ES-I3 (cell line): Measurements from ENCODE around the gene DAZAP1.

Experiments used
- H3K36me3 ChIP-seq: 2 replicates; pipeline ENCODE4 v1.6.1; 2013; ENCODE audit warnings: mild to moderate bottlenecking, low read length, control low read depth, moderate library complexity; ENCODE audit not compliant: insufficient read depth
- H3K4me1 ChIP-seq: 2 replicates; pipeline ENCODE4 v1.6.1; 2013; ENCODE audit warnings: mild to moderate bottlenecking, control low read depth, low read length; ENCODE audit not compliant: insufficient read depth
- H3K9ac ChIP-seq: 2 replicates; pipeline ENCODE4 v1.6.1; 2013; ENCODE audit warnings: low read depth, mild to moderate bottlenecking, low read length, moderate library complexity
- H3K9me3 ChIP-seq: 2 replicates; pipeline ENCODE4 v1.6.1; 2013; ENCODE audit warnings: mild to moderate bottlenecking, low read length, moderate library complexity; ENCODE audit not compliant: control insufficient read depth, insufficient read depth

DAZAP1 gene

DNA sequence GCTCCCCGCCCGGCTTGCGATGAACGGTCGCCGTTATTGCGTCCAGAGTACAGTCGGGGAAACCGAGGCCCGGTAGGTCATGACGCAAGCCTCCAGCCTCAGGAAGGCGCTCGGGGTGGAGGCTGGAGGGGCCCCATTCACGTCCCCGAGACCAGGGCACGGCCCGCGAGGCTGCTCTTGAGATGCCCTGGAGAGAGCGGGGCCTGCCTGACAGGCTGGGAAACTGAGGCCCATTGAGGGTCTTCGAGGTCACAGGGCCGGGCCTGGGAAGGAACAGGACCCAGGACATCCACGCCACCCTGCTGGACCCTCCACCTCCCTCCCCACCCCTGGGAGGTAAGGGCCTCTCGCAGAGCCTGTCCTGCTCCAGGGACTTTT, 23.3 kb upstream of the DAZAP1 start:
- Histone ChIP-seq H3K9ac (peak overlapping the region; percentile 82), H3K36me3 (no peaks in the 10 kb centered on the region; the same call in none of the 2 replicates), H3K9me3 (no peaks in the 10 kb centered on the region), H3K4me1 (peaks cover 8% of the 10 kb centered on the region)

DNA sequence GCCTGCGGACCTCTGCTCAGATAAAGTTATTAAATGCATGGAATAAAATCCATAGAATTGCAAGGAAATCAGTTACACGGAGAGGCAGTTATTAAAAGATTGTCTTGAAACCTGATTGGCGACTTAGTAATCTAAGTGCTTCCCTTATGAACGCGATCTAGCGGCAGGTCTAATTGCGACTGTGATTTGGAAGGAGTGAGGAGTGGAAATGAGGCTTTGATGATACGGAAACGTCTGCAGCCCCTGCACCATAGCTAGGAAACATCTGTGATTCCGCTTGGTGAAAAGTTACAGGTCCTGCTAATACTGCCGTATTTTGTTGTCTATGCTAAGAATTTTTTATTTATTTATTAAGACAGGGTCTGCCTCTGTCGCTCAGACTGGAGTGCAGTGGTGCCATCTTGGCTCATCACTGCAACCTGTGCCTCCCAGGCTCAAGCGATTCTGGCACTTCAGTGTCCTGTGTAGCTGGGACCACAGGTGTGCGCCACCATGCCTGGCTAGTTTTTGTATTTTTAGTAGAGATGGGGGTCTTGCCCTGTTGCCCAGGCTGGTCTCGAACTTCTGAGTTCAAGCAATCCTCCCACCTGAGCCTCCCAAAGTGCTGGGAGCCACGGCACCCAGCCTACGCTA, 22.8 kb upstream of the DAZAP1 start:
- peak overlapping the region; percentile 82 for H3K9ac ChIP-seq
- peaks cover 8% of the 10 kb centered on the region for H3K4me1 ChIP-seq
- H3K9me3 ChIP-seq, result no peaks in the 10 kb centered on the region
- H3K36me3 ChIP-seq, result no peaks in the 10 kb centered on the region; the same call in none of the 2 replicates

DNA sequence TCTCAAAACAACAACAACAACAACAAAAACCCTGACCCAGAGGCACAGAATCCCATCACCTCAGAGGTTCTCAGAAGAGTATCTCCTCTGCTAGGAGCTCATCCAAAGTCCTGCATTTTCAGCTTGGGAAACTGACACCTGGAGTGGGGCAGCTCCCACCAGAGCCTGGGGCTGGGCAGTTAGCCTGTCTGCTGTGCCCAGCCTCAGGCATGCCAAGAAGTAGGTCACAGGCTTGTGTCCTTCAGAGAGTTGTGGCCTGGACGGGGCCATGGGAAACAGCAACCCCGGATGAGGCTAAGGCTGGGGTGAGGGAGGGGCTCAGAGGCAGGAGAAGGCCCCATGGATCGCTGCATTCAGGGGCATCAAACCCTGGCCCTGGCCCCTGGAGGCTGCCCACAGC, 21.6 kb upstream of the DAZAP1 start:
- Histone ChIP-seq H3K9me3 (no peaks in the 10 kb centered on the region), H3K9ac (no peak overlapping the region), H3K36me3 (no peaks in the 10 kb centered on the region; the same call in none of the 2 replicates), H3K4me1 (peaks cover 8% of the 10 kb centered on the region)

DNA sequence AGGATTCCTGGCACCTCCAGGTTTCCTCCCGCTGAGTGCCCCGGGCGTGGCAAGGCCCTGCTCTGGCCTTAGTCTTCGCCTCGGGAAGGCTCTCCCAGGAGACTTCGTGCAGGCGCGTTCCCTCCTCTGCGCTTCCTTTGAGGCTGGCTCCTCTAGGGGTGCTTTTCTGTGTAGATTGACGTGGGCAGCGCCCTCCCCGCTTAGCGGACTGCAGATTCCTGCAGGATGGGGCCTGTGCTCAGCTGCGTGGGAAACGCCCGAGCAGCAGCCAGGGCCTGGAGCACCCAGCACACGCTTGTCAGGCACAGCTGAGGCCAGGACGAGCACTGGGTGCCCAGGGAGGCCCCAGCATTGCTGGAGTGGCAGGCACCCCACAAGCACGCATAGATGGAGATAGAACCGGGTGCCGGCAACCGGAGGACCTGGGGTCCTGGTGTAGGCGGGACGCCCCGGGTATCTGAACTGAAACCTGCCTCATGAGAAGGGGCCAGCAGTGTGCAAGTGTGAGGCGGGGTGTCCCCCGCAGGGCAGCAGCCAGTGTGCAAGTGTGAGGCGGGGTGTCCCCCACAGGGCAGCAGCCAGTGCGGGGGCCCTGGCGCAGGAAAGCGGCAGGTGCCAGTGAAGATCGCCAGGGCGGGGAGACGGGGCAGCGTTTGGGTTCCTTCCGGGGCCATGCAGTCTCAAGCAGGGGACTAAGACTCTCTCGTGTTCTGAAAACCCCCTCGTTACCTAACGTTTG, 20.3 kb upstream of the DAZAP1 start:
- Histone ChIP-seq H3K9ac (no peak overlapping the region), H3K9me3 (no peaks in the 10 kb centered on the region), H3K4me1 (no peaks in the 10 kb centered on the region), H3K36me3 (peaks cover under 1% of the 10 kb centered on the region)

DNA sequence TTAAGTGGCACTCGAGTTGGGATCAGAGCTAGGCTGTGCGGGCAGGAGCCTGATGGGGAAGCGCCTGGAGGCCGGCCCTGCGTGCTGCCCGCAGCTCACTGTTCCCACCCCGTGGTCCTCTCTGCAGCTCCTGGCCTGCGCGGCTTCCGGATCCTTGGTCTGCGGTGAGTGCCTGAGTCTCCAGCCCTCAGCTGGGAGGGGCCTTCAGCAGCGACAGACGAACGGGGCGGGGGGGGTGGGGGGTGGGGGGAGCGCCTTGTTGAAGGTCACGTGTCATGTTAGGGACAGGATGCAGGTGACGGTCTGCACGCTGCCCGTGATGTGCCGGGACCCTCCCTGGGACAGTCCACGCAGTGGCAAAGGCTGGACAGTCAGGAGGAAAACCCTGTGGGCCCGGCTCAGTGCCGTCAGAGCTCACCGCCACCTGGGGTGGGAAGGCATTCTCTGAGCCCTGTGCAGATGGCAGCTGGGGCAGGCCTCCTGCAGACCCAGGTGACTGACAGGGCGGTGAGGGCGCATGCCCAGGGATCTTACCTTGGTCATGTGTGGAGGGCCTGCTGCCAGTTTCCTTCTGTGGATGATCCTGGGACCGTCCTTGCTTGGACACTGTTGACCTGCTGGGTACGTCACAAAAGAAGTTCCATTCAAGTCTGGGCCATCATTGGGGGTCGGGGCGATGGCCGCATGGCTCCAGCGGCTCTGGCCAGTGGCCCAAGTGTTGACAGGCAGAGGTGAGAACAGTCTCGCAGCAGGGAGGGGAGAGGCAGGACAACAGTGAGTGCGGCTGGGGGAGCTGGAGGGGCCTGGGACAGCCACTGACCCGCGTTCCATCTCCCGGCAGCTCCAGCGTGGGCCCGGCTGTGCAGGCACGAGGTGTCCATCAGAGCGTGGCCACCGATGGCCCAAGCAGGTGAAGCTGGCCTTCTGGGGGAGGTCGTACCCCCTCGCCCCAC, 19.4 kb upstream of the DAZAP1 start:
- H3K9me3 ChIP-seq, result no peaks in the 10 kb centered on the region
- H3K4me1 ChIP-seq, result no peaks in the 10 kb centered on the region
- H3K36me3 ChIP-seq, result peaks cover 7% of the 10 kb centered on the region
- no peak overlapping the region for H3K9ac ChIP-seq

DNA sequence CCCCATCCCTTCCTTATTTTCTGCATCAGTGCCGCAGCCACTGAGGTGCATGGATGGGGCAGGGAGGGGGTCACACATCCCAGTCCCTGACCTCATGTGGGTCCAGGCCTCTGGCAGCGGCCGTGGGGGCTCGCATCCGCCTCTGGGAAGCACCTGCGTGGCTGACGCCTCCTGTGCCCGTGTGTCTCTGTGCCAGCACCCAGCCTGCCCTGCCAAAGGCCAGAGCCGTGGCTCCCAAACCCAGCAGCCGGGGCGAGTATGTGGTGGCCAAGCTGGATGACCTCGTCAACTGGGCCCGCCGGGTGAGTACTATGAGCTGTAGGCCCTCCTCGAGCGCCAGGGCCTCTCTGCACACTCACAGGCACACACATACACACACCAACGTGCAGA, 18.8 kb upstream of the DAZAP1 start:
- Histone ChIP-seq H3K9ac (no peak overlapping the region), H3K36me3 (peaks cover 7% of the 10 kb centered on the region), H3K9me3 (no peaks in the 10 kb centered on the region), H3K4me1 (no peaks in the 10 kb centered on the region)

DNA sequence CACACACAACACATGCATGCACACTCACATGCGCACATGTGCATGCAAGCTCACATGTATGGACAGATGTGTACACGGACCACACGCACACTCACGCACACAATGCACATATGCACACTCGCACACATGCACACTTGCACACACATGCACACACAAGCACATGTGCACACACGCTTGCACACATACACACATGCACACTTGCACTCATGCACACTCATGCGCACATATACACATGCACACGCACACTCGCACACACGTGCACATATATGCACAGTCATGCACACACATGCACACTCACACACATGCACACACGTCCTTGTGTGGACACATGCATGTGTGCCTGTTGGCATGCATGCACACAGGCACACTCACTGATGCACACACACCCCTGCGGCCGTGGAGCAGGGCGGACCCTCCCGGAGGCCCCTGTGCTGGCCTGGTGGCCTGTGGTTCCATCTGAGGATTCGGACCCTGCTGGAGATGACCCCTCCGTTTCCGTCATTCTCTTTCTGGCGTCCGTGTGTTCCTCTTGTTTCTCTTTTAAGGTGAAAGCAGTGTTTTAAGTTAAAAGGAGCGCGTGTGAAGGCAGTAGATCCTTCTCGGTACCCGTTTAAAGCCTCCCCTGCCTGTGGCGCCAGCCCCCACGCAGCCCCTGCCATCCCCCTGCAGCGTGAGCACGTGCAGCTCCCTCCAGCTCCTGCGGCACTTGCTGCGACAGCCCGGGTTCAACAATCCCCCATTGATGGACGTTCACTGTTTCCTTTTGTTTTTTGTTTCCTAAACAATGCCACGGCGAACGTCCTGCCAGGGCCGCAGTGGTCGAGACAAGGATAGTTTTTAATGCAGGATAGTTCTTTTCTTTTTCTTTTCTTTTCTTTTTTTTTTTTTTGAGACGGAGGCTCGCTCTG, 18.1 kb upstream of the DAZAP1 start:
- no peaks in the 10 kb centered on the region for H3K9me3 ChIP-seq
- H3K4me1 ChIP-seq, result no peaks in the 10 kb centered on the region
- H3K9ac ChIP-seq, result no peak overlapping the region
- H3K36me3 ChIP-seq, result peaks cover 7% of the 10 kb centered on the region

DNA sequence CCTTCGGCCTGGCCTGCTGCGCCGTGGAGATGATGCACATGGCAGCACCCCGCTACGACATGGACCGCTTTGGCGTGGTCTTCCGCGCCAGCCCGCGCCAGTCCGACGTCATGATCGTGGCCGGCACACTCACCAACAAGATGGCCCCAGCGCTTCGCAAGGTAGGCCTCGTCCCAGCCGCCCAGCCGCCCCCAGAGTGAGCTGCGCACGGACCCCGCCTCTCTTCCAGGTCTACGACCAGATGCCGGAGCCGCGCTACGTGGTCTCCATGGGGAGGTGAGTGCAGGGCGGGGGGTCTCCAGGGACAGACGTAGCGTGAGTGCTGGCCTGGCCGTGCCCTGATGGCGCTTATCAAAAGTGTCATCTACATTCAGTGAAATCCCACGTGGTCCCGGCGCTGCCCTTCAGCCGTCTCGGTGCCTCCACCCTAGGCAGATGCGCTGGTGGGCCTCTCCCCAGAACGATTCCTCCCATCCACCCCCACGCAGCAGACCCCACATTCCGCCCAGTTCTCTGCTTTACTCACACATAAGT, 16.4 kb upstream of the DAZAP1 start:
- Histone ChIP-seq H3K36me3 (peaks cover 7% of the 10 kb centered on the region), H3K4me1 (no peaks in the 10 kb centered on the region; the same call in 1 of the 2 replicates), H3K9ac (no peak overlapping the region), H3K9me3 (no peaks in the 10 kb centered on the region)

DNA sequence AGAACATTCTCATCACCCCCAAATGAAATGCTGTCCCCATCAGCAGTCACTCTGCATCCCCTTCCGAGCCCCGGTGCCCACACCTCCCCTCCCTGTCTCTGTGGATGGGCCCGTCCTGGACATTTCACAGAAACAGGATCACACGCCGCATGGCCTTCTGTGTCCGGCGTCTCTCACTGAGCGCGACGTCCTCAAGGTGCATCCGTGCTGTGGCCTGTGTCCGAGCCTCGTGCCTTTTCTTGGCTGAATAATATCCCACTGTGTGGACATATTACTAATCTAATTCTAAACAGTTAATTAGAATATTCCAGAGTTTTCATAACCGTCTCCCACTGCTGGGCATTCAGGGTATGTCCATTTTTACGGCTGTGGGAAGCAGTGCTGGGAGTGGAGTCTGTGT, 15.0 kb upstream of the DAZAP1 start:
- peaks cover 7% of the 10 kb centered on the region; the same call in 1 of the 2 replicates for H3K36me3 ChIP-seq
- H3K4me1 ChIP-seq, result no peaks in the 10 kb centered on the region; the same call in 1 of the 2 replicates
- no peak overlapping the region for H3K9ac ChIP-seq
- no peaks in the 10 kb centered on the region for H3K9me3 ChIP-seq

DNA sequence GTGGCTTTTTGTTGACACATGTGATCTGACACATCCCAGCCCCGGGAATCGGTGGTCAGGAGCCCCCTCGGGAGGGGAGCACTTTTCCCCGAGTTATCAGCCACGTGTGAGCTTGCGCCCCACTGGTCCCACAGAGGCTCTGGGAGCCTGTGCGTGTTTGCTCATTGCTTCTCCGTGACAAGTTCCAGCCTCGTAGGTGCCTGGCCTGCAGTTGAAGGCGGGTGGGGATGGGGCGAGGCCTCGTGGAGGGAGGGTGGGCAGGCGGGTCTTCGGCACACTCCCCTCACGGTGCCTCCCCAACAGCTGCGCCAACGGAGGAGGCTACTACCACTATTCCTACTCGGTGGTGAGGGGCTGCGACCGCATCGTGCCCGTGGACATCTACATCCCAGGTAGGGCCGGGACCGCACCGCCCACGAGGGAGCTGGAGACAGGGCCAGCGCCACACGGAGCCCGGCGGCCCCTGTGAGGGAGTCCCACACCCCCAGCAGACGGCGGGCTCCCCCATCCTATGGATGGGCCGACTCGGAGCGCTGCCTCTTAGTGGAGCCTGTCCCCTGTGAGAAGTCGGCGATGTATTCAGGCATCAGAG, 14.4 kb upstream of the DAZAP1 start:
- no peaks in the 10 kb centered on the region; the same call in 1 of the 2 replicates for H3K4me1 ChIP-seq
- no peak overlapping the region for H3K9ac ChIP-seq
- H3K36me3 ChIP-seq, result peaks cover 7% of the 10 kb centered on the region; the same call in 1 of the 2 replicates
- H3K9me3 ChIP-seq, result no peaks in the 10 kb centered on the region

DNA sequence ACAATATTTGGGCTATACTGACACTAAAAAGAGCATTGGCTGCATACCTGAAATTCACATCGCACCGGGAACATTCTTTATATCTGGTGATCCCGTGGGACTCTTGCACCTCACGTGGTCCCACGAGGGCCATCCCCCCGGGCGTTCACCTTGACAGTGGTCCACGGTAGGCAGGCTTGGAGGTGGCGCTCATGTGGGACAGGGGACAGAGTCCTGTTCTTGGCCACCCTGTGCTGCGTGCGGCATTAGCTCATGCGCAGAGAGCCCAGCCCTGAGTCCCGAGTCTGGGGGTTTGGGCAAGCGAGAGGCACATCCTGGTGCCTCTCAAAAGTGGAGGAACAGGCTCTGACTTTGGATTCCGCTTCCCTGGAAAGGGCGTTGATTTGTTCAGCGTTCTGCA, 13.5 kb upstream of the DAZAP1 start:
- H3K4me1 ChIP-seq, result no peaks in the 10 kb centered on the region; the same call in 1 of the 2 replicates
- H3K36me3 ChIP-seq, result peaks cover 7% of the 10 kb centered on the region; the same call in 1 of the 2 replicates
- no peaks in the 10 kb centered on the region for H3K9me3 ChIP-seq
- no peak overlapping the region for H3K9ac ChIP-seq

DNA sequence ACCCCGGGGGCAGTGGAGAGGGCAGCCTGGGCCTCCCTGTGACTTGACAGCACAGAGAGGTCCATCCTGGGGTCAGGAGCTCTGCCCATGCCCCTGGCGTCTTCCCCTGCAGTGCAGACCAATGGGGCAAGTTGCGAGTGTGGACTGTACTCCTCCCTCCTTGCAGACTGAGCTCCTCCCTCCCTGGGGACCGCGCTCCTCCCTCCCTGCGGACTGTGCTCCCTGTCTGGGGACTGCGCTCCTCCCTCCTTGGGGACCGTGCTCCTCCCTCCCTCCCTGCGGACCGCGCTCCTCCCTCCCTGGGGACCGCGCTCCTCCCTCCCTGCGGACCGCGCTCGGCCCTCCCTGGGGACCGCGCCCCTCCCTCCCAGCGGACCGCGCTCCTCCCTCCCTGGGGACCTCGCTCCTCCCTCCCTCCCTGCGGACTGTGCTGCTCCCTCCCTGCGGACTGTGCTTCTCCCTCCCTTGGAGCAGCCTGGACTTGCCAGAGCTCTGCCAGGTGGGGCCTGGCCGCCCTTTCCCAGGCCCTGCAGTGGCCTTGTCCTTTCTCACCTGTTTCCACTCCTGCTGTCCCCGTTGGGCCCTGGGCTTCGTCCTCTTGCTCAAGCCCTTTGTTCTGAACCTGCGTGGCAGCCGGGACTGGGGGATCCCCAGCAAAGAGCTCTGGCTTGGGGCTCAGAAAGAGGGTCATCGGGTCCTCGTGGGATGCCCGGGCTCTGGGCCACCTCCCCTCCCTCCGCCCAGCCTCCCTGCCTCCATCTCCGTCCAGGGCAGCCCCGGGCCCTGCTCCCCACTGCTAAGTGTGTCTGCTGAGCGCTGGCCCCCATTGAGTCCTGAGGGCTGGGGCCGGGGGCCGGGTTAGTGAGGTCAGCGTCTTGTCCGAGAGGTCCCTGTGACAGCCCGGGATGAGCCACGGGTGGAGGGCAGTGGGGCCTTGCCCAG, 12.9 kb upstream of the DAZAP1 start:
- peaks cover 7% of the 10 kb centered on the region; the same call in 1 of the 2 replicates for H3K36me3 ChIP-seq
- H3K9ac ChIP-seq, result no peak overlapping the region; the same call in 1 of the 2 replicates
- H3K4me1 ChIP-seq, result no peaks in the 10 kb centered on the region; the same call in 1 of the 2 replicates
- H3K9me3 ChIP-seq, result no peaks in the 10 kb centered on the region
